Neural progenitor cell (in vitro differentiated cells): ENCODE results near the gene MYL2. TPM values are rescaled to one million over a fixed set of nuclear protein-coding genes. Genes with fewer than 3 reads are reported as not detected.

Experiments
- DNase-seq: peaks from one replicate; pipeline ENCODE4 v3.0.0-alpha.2; 2016; ENCODE audit warnings: low spot score
- H2AFZ ChIP-seq: fragments of 200-600 bp; sonication (generic); replicated peaks from 2 replicates; pipeline ENCODE4 v1.6.1; 2016; ENCODE audit warnings: antibody characterized with exemption
- H3F3A ChIP-seq: fragments of 200-600 bp; sonication (generic); 2 replicates; pipeline ENCODE4 v1.6.1; 2016; ENCODE audit warnings: antibody characterized with exemption, low read depth
- H3K27ac ChIP-seq: fragments of 200-600 bp; sonication (generic); 2 replicates; pipeline ENCODE4 v1.5.1; 2016; ENCODE audit warnings: mild to moderate bottlenecking
- H3K27me3 ChIP-seq: fragments of 200-600 bp; sonication (generic); 2 replicates; pipeline ENCODE4 v1.6.1; 2016; ENCODE audit warnings: mild to moderate bottlenecking, moderate library complexity
- H3K36me3 ChIP-seq: fragments of 200-600 bp; sonication (generic); 2 replicates; pipeline ENCODE4 v1.5.1; 2016
- H3K4me1 ChIP-seq: fragments of 200-600 bp; sonication (generic); 2 replicates; pipeline ENCODE4 v1.6.1; 2016; ENCODE audit warnings: mixed run types
- H3K4me2 ChIP-seq: fragments of 200-600 bp; sonication (generic); 2 replicates; pipeline ENCODE4 v1.6.1; 2016
- H3K4me3 ChIP-seq: fragments of 200-600 bp; sonication (generic); 2 replicates; pipeline ENCODE4 v1.5.1; 2016
- H3K79me2 ChIP-seq: fragments of 200-600 bp; sonication (generic); 2 replicates; pipeline ENCODE4 v1.6.1; 2016; ENCODE audit warnings: low read depth
- H3K9ac ChIP-seq: fragments of 200-600 bp; sonication (generic); 2 replicates; pipeline ENCODE4 v1.6.1; 2016
- H3K9me3 ChIP-seq: fragments of 200-600 bp; sonication (generic); 2 replicates; pipeline ENCODE4 v1.5.1; 2016; ENCODE audit warnings: low read depth
- H4K20me1 ChIP-seq: fragments of 200-600 bp; sonication (generic); 2 replicates; pipeline ENCODE4 v1.6.1; 2016; ENCODE audit warnings: low read depth
- H3K27ac Mint-ChIP-seq: 3 replicates; pipeline ENCODE4 v1.8.0; 2021; ENCODE audit warnings: mixed read lengths
- H3K27me3 Mint-ChIP-seq: 2 replicates; pipeline ENCODE4 v1.8.0; 2022; ENCODE audit warnings: low read depth, mild to moderate bottlenecking, inconsistent platforms, moderate library complexity, mixed read lengths; ENCODE audit not compliant: insufficient read depth
- H3K36me3 Mint-ChIP-seq: 3 replicates; pipeline ENCODE4 v1.8.0; 2021; ENCODE audit warnings: mixed read lengths
- H3K4me1 Mint-ChIP-seq: 3 replicates; pipeline ENCODE4 v1.8.0; 2021; ENCODE audit warnings: mixed read lengths
- H3K4me3 Mint-ChIP-seq: 3 replicates; pipeline ENCODE4 v1.8.0; 2021; ENCODE audit warnings: mild to moderate bottlenecking, moderate library complexity, mixed read lengths
- H3K9me3 Mint-ChIP-seq: 3 replicates; pipeline ENCODE4 v1.8.0; 2020; ENCODE audit warnings: mixed read lengths
- EZH2 ChIP-seq: fragments of 200-600 bp; sonication (generic); IDR thresholded peaks from 2 replicates; pipeline ENCODE4 v1.6.1; 2017; ENCODE audit warnings: antibody characterized with exemption, mild to moderate bottlenecking, moderate library complexity
- EZH2phosphoT487 ChIP-seq: fragments of 200-600 bp; sonication (generic); IDR thresholded peaks from 2 replicates; pipeline ENCODE4 v1.6.1; 2017; ENCODE audit warnings: antibody characterized with exemption
- total RNA-seq: library from RNA; depleted of rRNA; stranded (reverse); fragments of >200 nt; gene quantifications from 2 replicates; pipeline ENCODE4 v1.2.3, GENCODE V29; 2015; ENCODE audit warnings: low replicate concordance
- TF ChIP-seq, protein P1 (sequence below): fragments of 200-600 bp; sonication (generic); IDR thresholded peaks from 2 replicates; pipeline ENCODE4 v1.5.1; 2017; ENCODE audit warnings: antibody characterized with exemption, mild to moderate bottlenecking

Gene MYL2
- total RNA-seq, 1 donor from 2014 or later: not detected

DNA sequence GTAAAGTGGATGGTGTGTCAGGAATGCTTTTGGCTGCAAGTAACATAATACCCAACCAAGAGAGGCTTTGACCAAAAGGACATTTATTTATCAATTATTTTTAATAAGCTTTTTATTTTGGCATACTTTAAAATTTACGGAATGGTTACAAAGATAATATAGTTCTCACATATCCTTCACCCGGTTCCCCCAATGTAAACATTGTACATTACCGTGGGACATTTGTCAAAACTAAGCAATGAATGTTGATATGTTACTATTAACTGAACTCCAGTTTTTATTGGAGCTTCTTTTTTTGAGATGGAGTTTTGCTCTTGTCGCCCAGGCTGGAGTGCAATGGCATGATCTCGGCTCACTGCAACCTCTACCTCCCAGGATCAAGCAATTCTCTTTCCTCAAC, 50.6 kb downstream of the MYL2 start:
- peaks cover 1% of the 10 kb centered on the region for H3F3A ChIP-seq
- H2AFZ ChIP-seq: no peak overlapping the region
- peaks cover 19% of the 10 kb centered on the region for H3K9me3 Mint-ChIP-seq
- no peak overlapping the region for H3K9ac ChIP-seq
- H3K9me3 ChIP-seq: no peaks in the 10 kb centered on the region
- H3K4me1 Mint-ChIP-seq: no peaks in the 10 kb centered on the region
- no peak overlapping the region for H3K4me2 ChIP-seq
- no peak overlapping the region for H3K27ac Mint-ChIP-seq
- no peak overlapping the region for H3K4me3 ChIP-seq
- H3K36me3 Mint-ChIP-seq: peaks cover 1% of the 10 kb centered on the region
- no peak overlapping the region for H3K27ac ChIP-seq
- no peak for DNase-seq
- H3K27me3 Mint-ChIP-seq: peaks cover 2% of the 10 kb centered on the region
- no peak for TF ChIP-seq EZH2phosphoT487
- no peaks in the 10 kb centered on the region for H4K20me1 ChIP-seq
- peaks cover 2% of the 10 kb centered on the region for H3K4me1 ChIP-seq
- no peaks in the 10 kb centered on the region for H3K79me2 ChIP-seq
- no peaks in the 10 kb centered on the region for H3K27me3 ChIP-seq
- H3K36me3 ChIP-seq: no peaks in the 10 kb centered on the region
- H3K4me3 Mint-ChIP-seq: no peak overlapping the region

DNA sequence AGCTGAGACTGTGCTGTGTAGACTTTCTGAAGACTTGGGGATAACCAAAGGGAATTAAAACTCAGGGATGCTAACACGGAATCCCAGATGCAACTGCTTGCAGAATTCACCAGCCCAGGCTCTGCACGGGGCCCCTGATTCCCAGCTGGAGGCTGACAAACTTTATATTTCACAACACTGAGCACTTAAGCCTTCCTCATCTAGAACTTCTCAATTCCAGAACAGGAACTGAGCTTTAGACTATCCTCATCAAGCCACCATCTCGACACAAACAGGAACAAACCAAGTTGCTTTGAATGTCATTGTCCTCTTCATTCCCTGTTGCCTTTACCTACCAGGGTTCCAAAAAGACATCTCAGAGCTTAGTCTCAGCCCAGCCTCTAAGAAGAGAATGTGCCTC, 51.4 kb downstream of the MYL2 start:
- Histone ChIP-seq H3K9ac (no peak overlapping the region), H3K79me2 (no peaks in the 10 kb centered on the region), H3K4me2 (no peak overlapping the region), H3F3A (no peaks in the 10 kb centered on the region), H3K4me1 (no peaks in the 10 kb centered on the region), H3K9me3 (no peaks in the 10 kb centered on the region), H3K4me3 (no peak overlapping the region), H3K27me3 (no peaks in the 10 kb centered on the region), H4K20me1 (no peaks in the 10 kb centered on the region), H3K27ac (no peak overlapping the region), H2AFZ (no peak overlapping the region), H3K36me3 (no peaks in the 10 kb centered on the region)
- Mint-ChIP-seq H3K4me3 (no peak overlapping the region), H3K36me3 (peaks cover 1% of the 10 kb centered on the region), H3K27me3 (peaks cover 2% of the 10 kb centered on the region), H3K27ac (no peak overlapping the region), H3K9me3 (peaks cover 19% of the 10 kb centered on the region), H3K4me1 (no peaks in the 10 kb centered on the region)
- TF ChIP-seq EZH2 (no peak), EZH2phosphoT487 (no peak)
- TF ChIP-seq, protein P1, sequence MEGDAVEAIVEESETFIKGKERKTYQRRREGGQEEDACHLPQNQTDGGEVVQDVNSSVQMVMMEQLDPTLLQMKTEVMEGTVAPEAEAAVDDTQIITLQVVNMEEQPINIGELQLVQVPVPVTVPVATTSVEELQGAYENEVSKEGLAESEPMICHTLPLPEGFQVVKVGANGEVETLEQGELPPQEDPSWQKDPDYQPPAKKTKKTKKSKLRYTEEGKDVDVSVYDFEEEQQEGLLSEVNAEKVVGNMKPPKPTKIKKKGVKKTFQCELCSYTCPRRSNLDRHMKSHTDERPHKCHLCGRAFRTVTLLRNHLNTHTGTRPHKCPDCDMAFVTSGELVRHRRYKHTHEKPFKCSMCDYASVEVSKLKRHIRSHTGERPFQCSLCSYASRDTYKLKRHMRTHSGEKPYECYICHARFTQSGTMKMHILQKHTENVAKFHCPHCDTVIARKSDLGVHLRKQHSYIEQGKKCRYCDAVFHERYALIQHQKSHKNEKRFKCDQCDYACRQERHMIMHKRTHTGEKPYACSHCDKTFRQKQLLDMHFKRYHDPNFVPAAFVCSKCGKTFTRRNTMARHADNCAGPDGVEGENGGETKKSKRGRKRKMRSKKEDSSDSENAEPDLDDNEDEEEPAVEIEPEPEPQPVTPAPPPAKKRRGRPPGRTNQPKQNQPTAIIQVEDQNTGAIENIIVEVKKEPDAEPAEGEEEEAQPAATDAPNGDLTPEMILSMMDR: no peak
- DNase-seq: no peak

DNA sequence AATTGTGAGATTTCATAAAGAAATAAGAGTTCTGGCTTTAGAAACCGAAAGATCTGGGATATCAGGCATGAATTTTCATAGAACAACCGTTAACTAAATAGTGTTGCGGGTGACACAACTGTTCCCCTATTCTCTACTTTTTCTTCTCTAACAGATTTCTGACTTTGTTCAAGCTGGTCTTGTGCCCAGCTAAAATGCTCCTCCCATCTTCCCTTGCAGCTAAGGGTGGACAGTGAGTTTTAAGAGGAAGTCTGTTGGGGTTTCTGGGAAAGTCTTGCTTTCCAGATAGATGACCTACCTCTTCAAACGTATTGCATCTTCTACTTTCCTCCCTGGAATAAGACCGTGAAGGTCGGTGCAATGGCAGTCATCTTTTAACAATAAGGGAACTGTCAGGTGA, 54.9 kb downstream of the MYL2 start:
- no peak overlapping the region for H3K4me3 Mint-ChIP-seq
- Histone ChIP-seq H3K27ac (no peak overlapping the region), H2AFZ (no peak overlapping the region), H3K4me2 (no peak overlapping the region), H3F3A (peaks cover 28% of the 10 kb centered on the region), H3K9me3 (no peaks in the 10 kb centered on the region), H3K79me2 (no peaks in the 10 kb centered on the region), H3K4me1 (peaks cover 22% of the 10 kb centered on the region), H3K4me3 (no peak overlapping the region), H4K20me1 (no peaks in the 10 kb centered on the region), H3K27me3 (no peaks in the 10 kb centered on the region), H3K36me3 (no peaks in the 10 kb centered on the region), H3K9ac (no peak overlapping the region)
- TF ChIP-seq, protein P1: no peak
- TF ChIP-seq EZH2 (no peak), EZH2phosphoT487 (no peak)
- no peak for DNase-seq
- peaks cover 26% of the 10 kb centered on the region for H3K4me1 Mint-ChIP-seq
- peaks cover 2% of the 10 kb centered on the region for H3K27me3 Mint-ChIP-seq
- peaks cover 1% of the 10 kb centered on the region for H3K36me3 Mint-ChIP-seq
- peaks cover 14% of the 10 kb centered on the region for H3K9me3 Mint-ChIP-seq
- H3K27ac Mint-ChIP-seq: peak overlapping the region; percentile 79

DNA sequence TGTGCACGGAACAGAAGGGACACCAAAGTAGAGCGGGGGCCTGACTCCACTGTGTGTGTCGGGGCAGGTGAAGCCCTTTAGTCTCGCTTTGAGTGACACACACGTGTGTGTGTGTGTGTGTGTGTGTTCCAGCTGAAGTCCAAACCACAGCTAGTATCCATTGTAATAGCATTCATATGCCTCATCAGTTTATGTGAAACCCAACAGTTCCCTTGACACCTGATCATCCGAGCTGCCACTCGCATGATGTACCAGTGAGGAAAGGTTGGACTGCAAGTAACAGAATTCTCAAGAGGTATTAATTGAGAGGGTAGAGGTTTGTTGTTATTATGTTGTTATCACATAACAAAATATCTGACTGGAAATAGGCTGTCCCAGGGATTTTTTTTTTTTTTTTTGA, 57.2 kb downstream of the MYL2 start:
- Histone ChIP-seq H3K9ac (no peak overlapping the region), H3K4me2 (no peak overlapping the region), H3K27ac (peak overlapping the region; percentile 98), H3K4me3 (no peak overlapping the region), H2AFZ (no peak overlapping the region), H3K27me3 (no peaks in the 10 kb centered on the region), H4K20me1 (no peaks in the 10 kb centered on the region), H3K79me2 (no peaks in the 10 kb centered on the region), H3K9me3 (no peaks in the 10 kb centered on the region), H3F3A (peaks cover 40% of the 10 kb centered on the region), H3K4me1 (peaks cover 33% of the 10 kb centered on the region), H3K36me3 (no peaks in the 10 kb centered on the region)
- Mint-ChIP-seq H3K36me3 (no peaks in the 10 kb centered on the region), H3K4me3 (no peak overlapping the region), H3K27ac (peak overlapping the region; percentile 94), H3K4me1 (peaks cover 28% of the 10 kb centered on the region), H3K9me3 (peaks cover 3% of the 10 kb centered on the region), H3K27me3 (peaks cover 3% of the 10 kb centered on the region)
- no peak for DNase-seq
- no peak for TF ChIP-seq EZH2phosphoT487
- TF ChIP-seq EZH2: no peak
- TF ChIP-seq, protein P1: no peak
